T-helper 1 cell (primary cell): ENCODE measurements around the gene IFNG.
A peak's percentile ranks its signal among the peaks of the same experiment; 100 is the strongest.
"Not testable (repeated sequence)": the region's sequence is repeated elsewhere in the genome, so short reads cannot be mapped to it uniquely, and the experiment has no call there.

Experiments used
- DNase-seq, 5 donors: peaks; one replicate each; pipeline ENCODE4 v3.0.0-alpha.2; 2012 to 2020
- total RNA-seq, 4 donors: gene quantifications; one replicate each; lab custom pipeline; 2026; lab: John Stamatoyannopoulos, UW

IFNG gene
- 51.9 to 72.3 (median 59.6) reads per million in 4 donors for total RNA-seq

DNA sequence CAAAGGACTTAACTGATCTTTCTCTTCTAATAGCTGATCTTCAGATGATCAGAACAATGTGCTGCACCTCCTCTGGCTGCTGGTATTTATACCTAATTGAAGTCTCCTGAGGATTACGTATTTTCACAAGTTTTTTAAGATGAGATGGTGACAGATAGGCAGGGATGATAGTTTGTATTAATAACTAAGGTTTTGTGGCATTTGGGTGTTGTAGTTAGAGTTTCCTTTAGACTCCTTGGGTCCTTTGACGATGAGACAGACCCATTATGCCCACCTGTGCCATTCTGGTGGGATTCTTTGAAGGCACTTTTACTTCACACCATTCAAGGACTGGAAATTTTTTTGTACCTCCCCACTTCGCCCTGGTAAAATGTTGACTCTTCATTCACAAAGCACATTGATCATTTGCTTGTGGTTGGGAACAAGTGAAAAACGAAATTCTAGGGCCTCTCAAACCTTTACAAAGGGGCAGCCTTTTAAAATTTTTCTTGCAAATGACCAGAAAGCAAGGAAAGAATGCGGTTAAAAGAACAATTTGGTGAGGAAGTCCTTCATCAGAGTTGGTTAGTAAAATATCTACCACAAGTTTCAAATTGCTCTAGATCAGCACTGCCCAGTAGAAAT, at the start of gene IFNG:
IFNG (minus strand) TSS at position 60 of the 624 bp plus-strand sequence. CDS start 125 bp downstream, outside the sequence.
- peak in 4 of 5 donors; percentile 8 to 85 (median 20) for DNase-seq

DNA sequence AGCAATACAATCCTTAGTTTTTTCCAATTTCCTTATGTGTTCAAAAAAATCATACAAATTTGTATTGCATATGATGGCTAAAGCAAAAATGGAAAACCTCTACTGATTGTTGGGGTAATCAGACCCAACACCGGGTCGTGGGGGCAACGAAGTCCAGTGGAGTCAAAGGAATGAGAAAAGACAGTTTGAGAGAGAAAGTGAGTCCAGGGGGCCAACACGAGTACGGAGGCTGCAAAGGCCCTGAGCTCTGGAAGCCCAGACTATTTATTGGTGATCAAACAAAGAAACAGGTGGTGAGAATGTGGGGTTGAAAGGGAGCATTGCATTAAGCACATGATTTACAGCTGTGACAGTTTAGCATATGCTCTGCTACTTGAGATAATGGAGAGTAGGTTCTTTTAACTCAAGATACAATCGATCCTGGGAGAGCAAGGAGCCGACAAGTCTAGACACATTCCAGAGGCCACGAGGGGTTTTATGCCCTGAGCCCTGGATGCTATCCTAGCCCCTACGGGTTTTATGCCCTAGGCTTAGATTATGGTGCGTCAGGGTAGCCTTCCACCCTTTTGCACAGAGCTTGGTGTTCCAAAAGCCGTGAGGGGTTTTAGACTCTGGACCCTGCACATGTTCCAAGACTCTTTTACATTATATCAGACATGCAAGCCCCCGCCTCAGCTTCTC, 49.6 kb upstream of the IFNG start:
- not testable (repeated sequence) for DNase-seq

DNA sequence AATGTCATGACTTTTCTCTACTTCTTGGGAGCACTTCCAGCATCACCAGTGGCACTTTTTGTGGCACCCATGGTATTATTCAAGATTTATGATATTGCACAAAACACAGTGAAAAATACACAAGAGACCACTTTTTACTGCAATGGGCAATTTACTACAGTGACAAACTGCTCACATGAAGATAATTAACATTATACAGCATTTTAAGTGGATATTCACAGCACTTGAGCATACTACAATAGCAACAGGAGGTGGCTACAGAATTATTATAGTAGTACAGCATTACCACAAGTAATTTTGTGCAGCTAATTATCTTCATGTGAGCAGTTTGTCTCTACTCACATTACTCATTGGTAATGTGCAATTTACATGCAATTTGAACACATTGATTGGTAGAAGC, 47.7 kb upstream of the IFNG start:
- DNase-seq: no peak

DNA sequence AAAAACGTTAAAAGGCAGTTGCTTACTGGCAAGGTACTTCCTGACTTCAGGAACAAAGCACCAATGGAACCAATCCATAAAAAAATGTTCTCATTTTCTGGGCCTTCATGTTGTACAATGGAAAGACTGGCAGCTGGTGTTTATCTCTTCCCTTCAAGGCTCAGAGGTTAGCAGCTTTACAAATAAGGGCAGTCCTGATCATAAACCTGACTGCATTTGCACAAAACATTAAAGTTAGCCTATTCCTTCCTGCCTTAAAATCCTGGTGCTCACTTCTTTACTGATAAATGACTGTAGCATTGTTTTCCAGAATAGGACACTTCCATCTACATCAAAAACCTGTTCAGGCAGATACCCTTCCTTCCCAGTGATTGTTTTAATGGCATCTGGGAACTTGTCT, 46.9 kb upstream of the IFNG start:
- no peak for DNase-seq

DNA sequence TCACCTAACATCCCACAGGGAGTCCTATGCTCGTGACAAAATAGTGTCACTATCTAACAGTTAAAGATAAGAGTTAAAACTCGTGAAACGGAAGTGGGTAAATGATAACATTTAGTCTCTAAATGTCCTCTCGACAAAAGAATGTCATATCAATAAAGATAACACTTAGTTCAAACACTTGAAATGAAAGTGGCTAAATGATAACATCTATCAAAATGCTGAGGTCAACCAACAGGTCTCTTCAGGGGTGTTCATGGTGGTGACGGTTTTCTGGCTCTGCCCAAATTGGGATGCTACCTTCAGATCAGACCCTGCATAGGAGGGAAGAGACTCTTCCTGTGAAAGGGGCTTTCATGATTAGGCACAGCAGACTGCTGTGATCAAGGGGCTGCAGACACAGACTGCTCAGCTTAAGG, 43.9 kb upstream of the IFNG start:
- DNase-seq: peak in 1 of 5 donors; percentile 30

DNA sequence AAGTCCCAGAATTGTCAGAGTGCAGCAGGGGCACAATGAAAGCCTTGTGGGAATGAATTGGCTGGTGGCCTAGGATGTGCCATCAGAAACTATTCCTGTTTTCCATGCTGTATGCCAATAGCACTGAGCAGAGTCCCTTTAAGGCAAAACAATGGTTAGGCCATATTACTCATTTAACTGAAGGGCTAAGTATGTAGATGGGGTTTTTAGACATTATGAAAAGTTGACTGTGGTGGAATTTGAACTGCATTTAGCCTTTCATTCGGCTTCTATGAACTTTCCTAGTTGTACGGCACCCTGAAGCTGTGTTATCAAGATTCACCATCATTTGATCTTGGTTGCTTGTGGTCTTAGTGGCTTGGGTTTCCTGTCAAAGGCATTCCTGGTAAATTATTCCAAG, 41.3 kb upstream of the IFNG start:
- DNase-seq: no peak

DNA sequence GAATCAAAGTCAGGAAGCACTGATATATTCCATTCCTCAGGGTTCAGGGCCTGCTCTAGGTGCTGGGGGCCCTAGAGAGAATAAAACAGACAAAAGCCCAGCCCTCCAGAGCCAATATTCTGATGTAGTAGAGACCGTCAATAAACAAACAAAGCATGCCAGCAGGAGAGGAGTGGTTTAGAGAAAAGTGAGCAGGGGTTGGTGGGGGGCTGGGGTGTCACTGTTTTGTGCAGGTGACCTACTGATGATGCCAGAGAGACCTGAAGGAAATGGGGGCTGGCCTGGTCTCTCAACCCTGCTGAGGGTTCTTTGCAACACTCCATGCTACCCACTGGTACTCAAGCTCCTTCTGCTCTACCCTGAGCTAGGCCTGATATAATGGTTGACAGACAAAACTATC, 39.6 kb upstream of the IFNG start:
- no peak for DNase-seq

DNA sequence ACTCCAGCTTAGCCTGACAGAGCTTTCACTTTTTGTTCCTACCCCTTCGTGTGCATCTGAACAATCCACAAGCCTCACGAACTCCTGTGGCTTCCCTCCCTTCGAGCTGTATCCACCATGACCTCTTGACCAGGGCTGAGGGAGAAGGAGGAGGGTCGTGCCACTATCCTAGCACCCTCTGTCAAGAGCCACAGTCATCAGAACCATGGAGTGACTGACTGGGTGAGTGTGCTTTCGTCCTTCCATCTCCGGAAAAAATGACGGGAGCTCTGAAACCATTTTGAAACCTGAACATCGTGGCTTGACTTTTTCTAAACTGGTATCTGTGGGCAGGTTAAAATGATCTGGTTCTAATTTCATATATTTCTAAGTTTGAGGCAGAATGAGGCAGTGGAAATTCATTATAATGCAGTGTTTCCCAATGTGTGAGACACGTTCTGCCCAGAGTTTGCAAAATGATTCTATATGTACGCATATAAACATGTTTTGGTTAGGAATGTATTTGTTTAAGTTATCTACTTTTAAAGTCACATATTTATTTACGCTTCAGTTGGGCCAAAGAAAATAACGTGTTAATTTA, 39.1 kb upstream of the IFNG start:
- peak in 1 of 5 donors; percentile 54 for DNase-seq

DNA sequence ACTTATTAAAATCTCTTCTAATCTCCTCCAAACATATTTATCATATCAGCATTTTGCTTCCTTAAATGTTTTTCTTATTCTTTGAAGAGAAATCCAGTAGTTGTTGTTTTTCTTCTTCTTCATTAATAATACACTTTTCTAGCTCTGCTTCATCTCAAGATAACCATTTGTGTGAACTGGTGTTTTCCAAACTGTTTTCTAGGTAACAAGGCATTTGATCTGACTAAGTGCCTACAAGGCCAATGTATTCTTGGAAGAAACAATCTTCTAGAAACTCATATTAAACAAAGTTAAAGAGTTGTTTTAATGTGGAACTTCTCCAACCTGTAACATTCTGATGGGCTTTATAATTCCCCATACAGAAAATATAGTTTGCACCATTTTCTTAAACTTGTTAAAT, 30.8 kb upstream of the IFNG start:
- DNase-seq: peak in 1 of 5 donors; percentile 33

DNA sequence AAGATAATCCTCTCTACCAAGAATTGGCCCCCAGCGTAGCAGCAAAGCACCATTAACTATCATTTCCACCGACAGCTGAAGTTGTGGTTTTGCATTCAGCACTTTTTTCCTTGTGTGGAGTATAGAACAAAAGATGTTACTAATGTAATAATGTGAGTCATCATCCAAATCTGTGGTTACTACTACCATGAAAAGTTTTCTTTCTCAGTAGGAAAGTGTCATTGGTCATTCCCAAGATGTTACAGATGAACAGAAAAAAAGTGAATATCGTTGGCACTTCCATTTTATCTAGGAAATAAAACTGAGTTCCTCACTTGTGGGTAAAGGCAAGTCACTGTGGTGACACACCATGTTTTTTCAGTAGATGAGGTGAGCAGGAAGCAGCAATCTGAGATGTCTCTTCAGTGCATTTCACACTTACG, 30.3 kb upstream of the IFNG start:
- peak in 1 of 5 donors; percentile 84 for DNase-seq

DNA sequence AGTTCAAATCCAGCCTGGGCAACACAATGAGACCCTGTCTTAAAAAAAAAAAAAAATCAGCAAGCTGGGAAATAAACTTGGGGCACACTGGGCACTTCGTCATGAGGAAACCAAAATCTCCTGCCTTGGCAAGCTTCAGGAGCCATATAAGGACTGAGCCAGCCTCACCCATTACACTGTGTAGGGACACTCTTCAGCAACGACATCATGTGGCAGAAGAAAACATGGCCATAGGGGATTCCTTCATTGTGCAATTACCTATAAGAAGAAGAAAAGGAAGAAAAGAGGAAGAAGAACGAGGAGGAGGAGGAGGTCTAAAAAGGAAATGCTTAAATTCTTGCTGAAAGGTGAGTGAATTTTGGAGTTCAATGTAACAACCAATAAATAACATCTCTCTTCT, 26.1 kb upstream of the IFNG start:
- no peak for DNase-seq

DNA sequence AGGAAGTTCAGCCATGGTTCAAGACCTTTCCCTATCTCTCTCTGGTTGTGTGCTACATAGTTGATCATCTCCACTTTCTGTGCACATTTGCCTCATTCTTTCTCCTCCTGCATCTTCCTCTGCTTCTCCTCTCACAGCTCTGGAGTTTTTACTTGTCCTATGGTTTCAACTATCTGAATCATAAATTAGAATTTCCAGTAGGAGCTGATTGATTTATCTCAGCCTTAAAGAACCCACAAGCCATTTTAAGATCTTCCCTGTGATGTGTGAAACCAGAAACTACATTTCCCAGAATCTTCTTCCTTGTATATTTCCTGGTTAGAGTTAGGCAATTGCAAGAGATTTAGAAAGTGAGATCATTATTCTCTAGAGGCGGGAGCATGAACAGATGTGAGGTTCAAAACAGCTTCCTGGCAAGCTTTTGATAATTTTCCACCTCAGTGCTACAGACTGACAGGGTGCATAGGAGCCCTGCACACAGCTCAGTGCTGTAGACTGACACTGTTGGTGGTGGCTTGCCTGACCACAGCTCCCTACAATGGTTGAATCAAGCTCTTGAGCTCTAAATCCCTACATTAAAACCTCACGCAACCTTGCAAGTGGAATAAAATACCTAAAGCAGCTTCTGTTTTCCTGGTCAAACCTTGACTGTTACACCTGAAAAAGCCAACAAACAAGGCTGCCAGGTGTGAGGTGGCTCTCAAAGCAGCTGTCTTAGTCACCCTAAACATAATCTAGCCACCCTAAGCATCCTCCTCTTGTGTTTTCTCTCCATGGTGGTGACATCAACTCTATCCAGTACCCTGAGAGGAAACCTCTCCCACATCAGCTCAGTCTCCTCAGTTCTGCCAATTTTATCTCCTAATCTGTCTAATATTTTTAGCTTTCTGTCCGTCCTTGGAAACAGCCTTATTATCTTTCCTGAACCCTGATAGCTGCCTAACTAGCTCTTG, 21.5 kb upstream of the IFNG start:
- DNase-seq: peak in 3 of 5 donors; percentile 13 to 89 (median 16)

DNA sequence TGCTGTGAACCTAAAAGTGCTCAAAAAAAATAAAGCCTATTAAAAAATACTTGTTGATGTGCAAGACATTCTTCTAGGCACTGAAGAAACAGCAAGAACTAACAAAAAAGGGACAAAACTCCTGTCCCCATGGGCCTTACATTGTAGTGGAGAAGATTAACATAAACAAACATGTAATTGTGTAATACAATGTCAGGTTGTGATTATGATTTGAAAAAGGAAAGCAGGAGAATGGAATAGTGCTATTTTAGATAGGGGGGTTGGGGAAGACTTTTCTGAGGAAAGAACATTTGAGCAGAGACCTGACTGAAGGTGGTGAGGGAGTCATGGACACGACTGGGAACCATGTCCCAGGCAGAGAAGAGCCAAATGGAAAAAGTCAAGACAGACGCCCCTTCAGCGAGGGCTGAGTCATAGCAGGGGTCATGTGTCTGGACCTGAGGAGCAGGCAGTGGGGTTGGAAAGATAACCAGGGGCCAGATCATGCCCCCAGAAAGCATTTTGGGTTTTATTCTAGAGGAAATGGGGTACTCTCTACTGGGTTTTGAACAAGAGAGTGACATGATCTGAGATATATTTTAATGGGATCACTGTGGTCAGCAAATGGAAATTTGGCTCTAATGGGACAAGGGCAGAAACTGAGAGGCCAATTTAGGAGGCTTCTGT, 19.4 kb upstream of the IFNG start:
- no peak for DNase-seq

DNA sequence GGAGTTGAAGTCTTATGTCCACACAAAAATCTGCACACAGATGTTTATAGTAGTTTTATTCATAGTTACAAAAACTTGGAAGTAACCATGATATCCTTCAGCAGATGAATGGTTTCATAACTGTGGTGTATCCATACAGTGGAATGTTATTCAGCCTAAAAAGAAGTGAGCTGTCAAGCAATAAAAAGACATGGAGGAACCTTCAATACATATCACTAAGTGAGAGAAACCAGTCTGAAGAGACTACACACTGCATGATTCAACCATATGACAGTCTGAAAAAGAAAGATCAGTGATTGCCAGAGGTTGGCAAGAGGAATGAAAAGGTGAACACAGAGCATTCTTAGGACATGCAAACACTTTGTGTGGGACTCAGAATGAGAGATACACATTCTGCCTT, 18.6 kb upstream of the IFNG start:
- no peak for DNase-seq

DNA sequence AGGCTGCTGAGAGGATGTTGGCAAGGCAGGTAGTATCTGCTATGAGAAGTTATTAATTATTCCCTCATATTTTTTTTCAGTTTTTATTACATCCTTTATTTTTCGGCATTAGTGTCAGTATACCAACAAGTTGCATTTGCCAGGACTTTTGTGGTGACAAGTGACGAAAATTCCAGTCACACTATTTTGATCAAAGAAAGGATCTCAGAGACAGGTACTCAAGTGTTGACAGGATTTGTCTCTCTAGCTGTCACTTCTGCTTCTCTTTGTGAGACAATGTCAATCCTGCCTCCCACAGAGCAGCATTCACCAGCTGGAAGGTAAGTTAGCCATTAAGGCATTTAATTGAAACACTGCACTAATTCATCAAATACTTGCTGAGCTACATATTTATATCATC, 18.0 kb upstream of the IFNG start:
- no peak for DNase-seq

DNA sequence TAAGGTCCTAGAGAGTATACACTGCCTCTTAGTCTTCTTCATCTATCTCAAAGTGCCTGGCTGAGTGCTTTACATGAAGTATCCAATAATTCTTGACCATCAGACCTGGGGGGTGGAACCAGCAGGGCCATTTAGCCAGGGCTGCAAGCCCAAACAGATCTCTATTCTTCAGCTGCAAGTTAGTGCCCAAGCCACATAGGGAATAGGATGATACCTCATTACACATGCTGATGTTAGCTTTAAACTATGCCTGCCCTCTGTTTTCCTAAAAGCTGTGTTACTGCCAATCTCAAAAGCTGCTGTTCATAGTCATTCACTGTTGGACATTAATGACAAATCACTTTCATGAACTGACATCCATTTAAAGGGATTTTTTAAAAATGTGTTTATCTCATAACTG, 16.7 kb upstream of the IFNG start:
- no peak for DNase-seq

DNA sequence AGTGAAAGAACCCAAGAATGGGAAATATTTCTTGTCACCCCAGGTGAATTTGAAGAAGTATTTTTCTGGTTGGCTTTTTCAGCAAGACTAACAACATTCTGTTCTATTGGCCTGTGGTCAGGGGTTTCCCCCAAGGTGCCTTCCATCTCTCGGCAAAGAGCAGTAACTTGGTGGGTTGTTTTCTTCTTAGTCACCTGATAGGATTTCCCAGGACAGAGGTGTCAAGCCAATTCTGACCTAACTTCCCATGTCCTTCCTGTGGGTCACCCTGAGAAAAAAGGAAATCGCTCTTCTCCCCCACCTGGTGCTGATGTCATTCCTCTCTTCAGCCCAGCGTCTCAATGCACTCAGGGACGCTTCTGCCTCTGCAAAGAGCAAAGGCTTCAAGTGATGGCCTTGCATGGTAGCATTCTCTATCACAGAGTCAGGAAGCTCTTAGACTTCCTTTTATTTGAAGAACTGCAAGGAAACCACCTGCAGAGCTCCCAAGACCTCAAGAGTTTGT, 16.1 kb upstream of the IFNG start:
- peak; percentile 33 to 88 (median 58) for DNase-seq

DNA sequence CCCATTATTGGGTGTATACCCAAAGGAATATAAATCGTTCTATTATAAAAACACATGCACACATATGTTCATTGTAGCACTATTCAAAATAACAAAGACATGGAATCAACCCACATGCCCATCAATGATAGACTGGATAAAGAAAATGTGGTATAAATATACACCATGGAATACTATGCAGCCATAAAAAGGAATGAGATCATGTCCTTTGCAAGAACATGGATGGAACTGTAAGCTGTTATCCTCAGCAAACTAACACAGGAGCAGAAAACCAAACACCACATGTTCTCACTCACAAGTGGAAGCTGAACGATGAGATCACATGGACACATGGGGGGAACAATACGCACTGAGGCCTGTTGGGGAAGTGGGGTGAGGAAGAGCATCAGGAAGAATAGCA, 15.2 kb upstream of the IFNG start:
- not testable (repeated sequence) for DNase-seq

DNA sequence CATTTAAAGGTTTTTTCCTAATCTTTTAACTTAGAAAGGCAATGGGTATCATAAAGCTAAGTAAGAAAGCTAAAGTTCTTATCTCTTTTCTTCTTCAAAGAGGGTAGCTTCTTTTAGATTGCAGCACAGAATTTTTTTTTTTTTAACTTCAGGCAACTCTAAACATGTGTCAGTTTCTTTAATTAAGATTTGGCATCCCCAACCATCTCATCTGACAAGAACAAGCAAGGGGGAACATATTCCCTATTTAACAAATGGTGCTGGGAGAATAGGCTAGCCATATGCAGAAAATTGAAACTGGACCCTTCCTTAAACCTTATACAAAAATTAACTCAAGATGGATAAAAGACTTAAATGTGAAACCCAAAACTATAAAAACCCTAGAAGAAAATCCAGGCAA, 14.3 kb upstream of the IFNG start:
- no peak for DNase-seq

DNA sequence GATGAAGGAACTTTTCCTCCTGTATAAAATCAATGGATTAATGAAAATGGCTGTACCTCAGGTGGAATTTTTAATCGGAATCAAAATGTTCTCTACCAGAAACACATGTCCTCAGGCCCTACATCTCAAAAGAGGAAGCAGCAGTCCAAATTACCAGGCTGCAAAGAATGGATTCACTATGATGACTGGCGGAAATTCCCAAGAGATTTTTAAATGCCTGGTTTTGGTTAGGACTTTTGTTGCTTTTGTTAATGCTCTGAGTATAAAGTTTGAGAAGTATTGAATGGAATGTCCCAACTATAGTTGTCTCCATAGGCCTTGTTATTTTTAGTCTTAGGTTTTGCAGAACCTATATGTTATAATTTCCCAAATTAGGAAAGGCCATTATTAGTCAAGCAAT, 11.2 kb upstream of the IFNG start:
- no peak for DNase-seq

DNA sequence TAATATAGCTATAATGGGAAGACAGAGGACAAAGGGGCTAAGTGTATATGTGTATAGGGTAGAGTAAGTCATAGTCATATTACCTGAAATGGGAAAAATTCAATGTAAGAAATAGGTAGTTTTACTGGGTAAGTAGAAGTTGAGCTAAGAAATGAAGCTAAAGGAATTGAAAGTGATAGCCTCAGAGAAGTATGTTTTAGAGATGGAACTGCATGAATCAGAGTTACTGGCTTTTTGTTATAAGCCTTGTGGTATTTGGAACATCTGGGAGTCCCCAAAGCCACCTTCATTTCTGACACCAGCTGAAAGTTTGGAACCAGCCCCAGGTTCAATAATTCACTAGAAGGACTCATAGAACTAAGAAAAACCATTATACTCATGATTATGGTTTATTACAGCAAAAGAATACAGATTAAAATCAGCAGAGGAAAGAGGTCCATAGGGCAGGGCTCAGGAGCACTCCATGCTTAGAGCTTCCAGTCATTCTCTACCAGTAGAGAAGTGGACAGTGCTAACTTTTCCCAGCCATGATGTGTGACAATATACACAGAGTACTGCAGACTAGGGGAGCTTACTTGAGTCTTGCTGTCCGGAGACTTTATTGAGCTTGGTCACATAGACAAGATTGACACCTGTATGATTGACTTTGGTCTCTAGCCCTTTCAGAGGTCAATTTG, 9.8 kb upstream of the IFNG start:
- no peak for DNase-seq
